ENCODE measurements around the gene ITPK1.
A peak's percentile ranks its signal among the peaks of the same experiment; 100 is the strongest.

ITPK1 gene

GRCh38 chr14:93103392-93104080, 12.2 kb downstream of the ITPK1 start:
- DNase-seq: no peak

- DNase-seq: no peak
Measured at GRCh38 chr14:93102141-93102540, 13.6 kb downstream of the ITPK1 start.

- DNase-seq: no peak
Measured at GRCh38 chr14:93101181-93101580, 14.5 kb downstream of the ITPK1 start.

DNA sequence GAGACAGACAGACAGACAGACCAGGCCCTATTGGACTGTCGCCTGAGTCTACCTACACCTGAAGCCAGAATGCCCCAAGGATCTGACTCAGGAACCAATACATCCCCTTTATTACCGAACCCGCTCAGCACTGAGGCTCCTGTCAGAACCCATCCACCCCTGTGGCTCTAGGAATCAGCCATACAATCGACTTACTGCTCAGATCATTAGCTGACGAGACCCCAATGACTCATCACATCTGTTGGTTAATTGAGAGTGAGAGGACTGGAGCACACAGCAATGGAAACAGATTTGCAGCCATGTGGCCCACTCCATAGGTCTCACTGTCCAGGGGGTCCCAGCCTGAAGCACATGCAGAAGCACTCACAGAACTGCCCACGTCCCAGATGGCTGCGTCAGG, 15.2 kb downstream of the ITPK1 start:
- no peak for DNase-seq

GRCh38 chr14:93100100-93100499, 15.6 kb downstream of the ITPK1 start:
- DNase-seq: no peak

GRCh38 chr14:93099643-93100042, 16.1 kb downstream of the ITPK1 start:
- DNase-seq: no peak

DNA sequence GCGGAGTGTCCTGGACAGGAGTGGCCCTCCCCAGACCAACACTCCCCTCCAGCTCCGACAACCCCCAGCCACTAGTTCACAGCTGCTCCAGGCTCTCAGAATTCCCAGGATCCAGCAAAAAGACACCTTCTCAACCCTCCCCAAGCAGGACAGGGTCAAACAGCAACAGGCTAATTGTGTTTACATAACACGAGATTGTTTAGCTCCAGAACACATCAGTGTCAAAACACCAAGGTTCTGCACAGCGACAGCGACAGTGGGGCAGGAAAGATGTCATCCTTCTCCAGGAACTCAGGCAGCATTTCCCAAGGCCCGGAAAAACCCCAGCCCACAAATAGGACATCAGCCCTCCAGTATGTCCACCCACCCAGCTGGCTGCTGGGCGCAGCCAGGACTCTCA, 16.5 kb downstream of the ITPK1 start:
- no peak for DNase-seq

- DNase-seq: no peak
Measured at GRCh38 chr14:93096691-93097322, 18.9 kb downstream of the ITPK1 start.

GRCh38 chr14:93095742-93096510, 19.8 kb downstream of the ITPK1 start:
- no peak for DNase-seq

- no peak for DNase-seq
Measured at GRCh38 chr14:93094121-93094918, 21.4 kb downstream of the ITPK1 start.

DNA sequence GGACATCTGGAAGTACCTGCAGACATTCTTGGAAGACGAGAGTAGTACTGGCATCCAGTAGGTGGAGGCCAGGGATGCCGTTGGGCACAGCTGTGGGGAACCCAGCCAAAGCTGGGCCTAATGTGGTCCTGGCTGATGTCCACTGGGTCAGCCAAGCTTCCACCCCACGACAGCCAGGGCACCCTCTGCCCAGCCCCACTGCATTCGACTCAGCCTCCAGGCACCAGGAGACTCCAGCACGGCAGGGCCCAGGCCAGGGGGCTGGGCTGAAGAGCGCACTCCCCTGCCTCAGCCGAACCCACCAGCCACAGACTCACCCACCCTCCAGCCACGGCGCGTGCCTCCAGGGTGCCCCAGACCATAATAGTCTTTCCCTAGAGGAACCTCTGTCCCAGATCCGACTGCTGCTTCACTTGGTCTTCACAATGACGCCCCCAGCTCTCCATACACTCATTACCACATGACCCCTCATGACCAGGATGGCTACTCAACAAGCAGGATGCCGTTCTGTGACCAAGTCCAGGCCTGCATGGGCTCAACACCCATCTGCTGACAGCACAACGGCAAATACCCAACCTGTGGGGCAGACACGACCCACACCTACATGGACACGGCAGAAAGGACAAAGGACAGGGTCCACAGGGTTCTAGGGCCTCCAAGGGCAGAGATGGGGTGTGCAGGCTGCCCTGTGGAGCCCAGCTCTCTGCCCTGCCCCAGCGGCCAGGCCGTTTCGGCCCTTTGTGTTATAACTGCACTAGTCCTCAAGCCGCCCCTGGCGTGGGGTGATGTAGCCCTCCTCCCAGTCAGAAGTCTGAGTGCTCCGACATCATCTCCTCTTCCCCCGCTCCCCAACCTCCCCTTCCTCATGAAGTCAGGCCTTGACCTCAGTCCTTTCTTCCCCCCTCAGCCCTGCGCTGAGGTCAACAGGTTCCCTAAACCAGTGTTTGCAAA, 22.8 kb downstream of the ITPK1 start:
- no peak for DNase-seq

GRCh38 chr14:93091666-93092065, 24.1 kb downstream of the ITPK1 start:
- no peak for DNase-seq

- peak; percentile 61 for DNase-seq
Measured at GRCh38 chr14:93090826-93091555, 24.7 kb downstream of the ITPK1 start.

DNA sequence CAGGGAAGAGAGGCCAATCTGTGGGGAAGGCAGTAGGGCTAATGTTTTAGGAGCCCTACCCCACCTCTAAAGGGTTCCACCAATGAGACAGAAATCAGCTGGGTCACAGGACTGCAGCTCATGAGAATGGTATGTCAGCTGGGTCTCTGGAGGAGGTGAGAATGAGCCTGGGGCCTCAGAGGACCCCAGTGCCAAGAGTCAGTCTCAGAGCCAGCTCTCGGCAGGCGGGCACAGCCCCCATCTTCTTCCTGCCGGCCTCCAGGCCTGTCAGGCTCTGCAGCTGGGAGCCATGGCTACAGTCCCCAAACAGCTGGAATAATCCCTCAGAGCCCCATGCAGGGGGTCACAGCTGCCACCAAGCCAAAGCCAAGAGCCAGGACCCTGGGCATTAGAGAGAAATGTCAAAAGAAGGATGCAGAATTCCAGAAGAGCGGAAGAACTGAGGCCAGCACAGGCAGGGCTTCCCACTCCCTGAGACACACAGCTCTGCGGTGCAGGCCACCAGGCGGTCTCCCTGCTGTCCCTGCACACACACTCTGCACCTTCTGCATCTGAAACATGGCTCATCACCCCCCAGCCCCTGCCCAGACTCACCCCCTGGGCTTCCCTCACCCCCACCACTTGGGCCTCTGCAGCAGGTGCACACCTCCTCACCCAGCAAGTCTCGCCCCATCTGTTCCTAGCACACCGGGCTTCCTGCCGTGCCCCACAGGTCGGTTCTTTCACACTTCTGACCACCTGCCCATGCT, 26.0 kb downstream of the ITPK1 start:
- no peak for DNase-seq

DNA sequence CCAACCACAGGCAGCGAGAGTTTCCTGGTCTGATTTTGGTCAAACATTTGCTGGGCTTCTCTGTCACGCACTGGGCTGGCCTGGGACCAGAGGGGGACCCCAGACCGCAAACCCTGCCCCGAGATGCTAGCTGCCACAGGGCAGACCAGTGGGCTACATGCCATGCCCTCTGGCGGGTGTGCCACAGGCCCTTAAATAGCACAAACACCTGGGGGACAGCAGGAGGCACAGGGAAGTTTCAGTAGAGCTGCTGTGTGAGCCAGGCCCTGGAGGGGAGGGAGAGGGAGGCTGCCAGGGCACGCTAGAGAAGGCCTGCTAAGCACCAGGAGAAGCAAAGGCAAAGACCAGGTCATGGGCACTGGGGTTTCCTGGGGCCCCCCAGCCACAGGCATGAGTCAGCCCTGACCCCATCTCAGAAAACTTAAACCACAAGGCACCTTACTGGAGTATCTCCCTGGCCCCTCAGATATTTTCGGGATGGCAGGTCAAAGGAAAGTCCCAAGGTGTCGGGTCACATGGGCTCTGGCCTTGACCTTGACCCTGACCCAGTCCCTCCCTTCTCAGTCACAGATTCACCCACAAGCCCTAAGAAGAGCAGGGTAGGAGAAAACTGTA, 29.2 kb downstream of the ITPK1 start:
- DNase-seq: no peak

DNA sequence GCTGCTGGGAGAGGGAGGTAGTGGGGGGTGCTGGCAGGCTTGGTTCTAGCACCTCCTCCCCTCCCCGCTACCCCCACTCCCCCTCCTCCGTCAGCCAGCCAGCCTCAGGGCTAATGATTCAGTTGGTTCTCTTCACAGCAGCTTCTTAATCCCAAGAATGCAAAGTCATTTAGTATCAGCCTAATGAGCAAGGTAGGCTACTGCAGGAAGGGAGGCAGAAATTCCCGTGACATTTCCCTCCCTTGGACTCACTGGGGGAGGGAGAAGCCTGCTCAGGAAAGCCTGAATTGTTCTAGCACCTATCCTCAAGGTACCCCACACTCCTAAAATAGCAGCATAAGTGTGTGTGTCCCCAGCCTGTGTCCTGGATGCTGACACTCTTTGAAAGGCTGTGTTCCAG, 29.8 kb downstream of the ITPK1 start:
- DNase-seq: no peak

DNA sequence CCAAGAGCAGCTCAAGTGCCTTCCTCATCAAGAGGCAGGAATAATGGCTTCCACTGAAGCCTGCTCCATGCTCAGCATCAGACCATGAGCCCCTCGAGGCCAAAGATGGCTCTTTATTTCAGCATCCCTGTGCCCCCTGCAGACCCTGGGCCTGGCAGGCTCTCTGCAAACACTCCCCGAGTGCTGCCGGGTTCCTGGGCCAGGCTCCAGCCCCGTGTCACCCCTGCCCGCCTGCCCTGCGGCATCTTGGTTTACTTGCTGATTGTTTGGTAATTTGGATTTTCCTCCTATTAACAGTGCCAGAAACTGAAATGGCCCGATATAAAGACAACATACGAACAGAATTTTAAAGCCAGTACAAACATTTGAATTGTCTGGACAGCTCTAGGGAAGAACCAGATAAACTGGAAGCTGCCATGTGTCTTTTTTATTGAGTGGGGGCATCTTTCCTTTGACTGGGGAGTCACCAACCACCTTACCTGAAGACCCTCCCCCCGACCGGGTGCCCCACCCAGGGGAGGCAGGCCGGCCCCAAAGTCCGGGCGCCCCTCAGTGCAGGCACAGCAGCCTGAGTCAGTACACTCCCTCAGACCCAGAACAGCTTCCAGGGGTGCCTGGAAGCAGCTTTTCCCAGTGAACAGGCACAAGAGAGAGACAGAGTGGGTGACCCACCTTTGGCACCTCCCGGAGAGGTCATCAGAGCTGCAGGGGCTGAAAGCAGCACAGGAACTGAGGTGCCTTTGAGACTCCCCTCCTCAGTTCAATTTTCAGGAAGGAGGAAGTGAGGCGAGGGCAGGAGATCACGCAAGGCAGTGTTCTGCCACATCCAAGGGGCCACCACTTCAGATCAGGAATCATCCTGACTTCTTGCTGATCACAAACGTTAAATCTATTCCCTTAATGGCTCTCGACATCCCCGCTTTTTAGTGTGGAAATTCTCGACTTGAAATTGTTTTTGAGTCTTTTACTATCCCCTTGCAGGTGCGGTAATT, 30.6 kb downstream of the ITPK1 start:
- no peak for DNase-seq

DNA sequence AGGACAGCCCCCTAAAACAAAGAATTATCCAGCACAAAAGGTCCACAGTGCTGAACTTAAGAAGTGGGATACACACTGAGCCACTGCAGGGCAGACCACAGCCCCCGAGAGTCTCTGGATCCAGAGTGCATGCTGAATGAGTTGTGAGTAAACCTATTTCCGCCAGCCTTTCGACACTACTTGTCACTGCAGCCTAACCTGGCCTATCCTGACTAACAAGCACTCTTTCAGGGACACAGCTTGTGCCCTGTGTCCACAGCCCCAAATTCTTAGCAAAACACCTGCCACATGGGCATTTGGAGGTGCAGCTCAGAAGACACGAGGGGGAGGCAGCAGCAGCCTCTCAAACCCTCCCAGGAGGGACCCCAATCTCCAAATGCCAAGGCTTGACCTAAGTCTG, 31.3 kb downstream of the ITPK1 start:
- DNase-seq: no peak

- no peak for DNase-seq
Measured at GRCh38 chr14:93083917-93084316, 31.8 kb downstream of the ITPK1 start.
